B cell (primary cell): ENCODE results near the gene GNA15. TPM values are rescaled to one million over a fixed set of nuclear protein-coding genes. Genes with fewer than 3 reads are reported as not detected.

ENCODE experiments used
- ATAC-seq: fragments of 200-7000 bp; cut with Tn5 transposase; one replicate; pipeline ENCODE4 v1.10.0; 2021; ENCODE audit warnings: low read depth, mild to moderate bottlenecking, moderate number of reproducible peaks, moderate library complexity
- CTCF ChIA-PET: fragments of 350-600 bp; sonication (Branson Sonifier 250); formaldehyde crosslinking; loops from one replicate; lab custom pipeline; 2021; ENCODE audit warnings: antibody characterized with exemption, inconsistent platforms; lab: Charles Lee
- POLR2A ChIA-PET: fragments of 350-600 bp; sonication (Branson Sonifier 250); formaldehyde crosslinking; loops from one replicate; lab custom pipeline; 2021; ENCODE audit warnings: antibody characterized with exemption; lab: Charles Lee
- DNase-seq: peaks from one replicate; pipeline ENCODE4 v3.0.0; 2013
- H2AFZ ChIP-seq: 2 replicates; pipeline ENCODE4 v1.6.1; 2012; ENCODE audit warnings: mild to moderate bottlenecking, low read depth, low read length; ENCODE audit not compliant: insufficient read depth, poor library complexity, severe bottlenecking
- H3K27ac ChIP-seq, 2 donors: 1 replicate in 1 of 2; 2 replicates in 1 of 2; pipeline ENCODE4 v1.5.1; 2012 to 2013; ENCODE audit warnings: low read length in 2 of 2, mild to moderate bottlenecking in 2 of 2, moderate library complexity in 1 of 2
- H3K27me3 ChIP-seq, 4 experiments: fragments of 200-600 bp in 1 of 4; sonication (generic) in 1 of 4; replicated peaks in 1 of 4; 1 replicate in 2 of 4; 2 replicates in 2 of 4; pipeline versions ENCODE4 v1.6.1 to v1.7.0; 2013 to 2016; ENCODE audit warnings: low read length in 3 of 4, mild to moderate bottlenecking in 2 of 4, mixed read lengths in 1 of 4, moderate library complexity in 1 of 4; ENCODE audit not compliant: insufficient read depth in 4 of 4, control insufficient read depth in 3 of 4; ENCODE audit errors: control extremely low read depth in 1 of 4
- H3K36me3 ChIP-seq, 2 experiments: replicated peaks in 1 of 2; 1 replicate in 1 of 2; 2 replicates in 1 of 2; pipeline versions ENCODE4 v1.6.1 to v1.7.1; 2013; ENCODE audit warnings: low read length in 1 of 2; ENCODE audit not compliant: insufficient read depth in 2 of 2, control insufficient read depth in 1 of 2; ENCODE audit errors: control extremely low read depth in 1 of 2, extremely low read depth in 1 of 2
- H3K4me1 ChIP-seq, 2 donors: fragments of 200-600 bp in 1 of 2; sonication (generic) in 1 of 2; 1 replicate in 1 of 2; 2 replicates in 1 of 2; pipeline versions ENCODE4 v1.5.1 to v1.6.1; 2013 to 2017; ENCODE audit warnings: low read length in 2 of 2; ENCODE audit not compliant: control insufficient read depth in 2 of 2, insufficient read depth in 2 of 2
- H3K4me2 ChIP-seq: replicated peaks from 2 replicates; pipeline ENCODE3; 2012; ENCODE audit warnings: mild to moderate bottlenecking, low read depth, low read length; ENCODE audit not compliant: poor library complexity, severe bottlenecking
- H3K4me3 ChIP-seq, 5 experiments: fragments of 200-600 bp in 1 of 5; sonication (generic) in 1 of 5; 1 replicate in 3 of 5; 2 replicates in 2 of 5; pipeline versions ENCODE4 v1.5.1 to v1.7.0; 2011 to 2016; ENCODE audit warnings: low read length in 4 of 5, mild to moderate bottlenecking in 4 of 5, low read depth in 2 of 5, control low read depth in 1 of 5, moderate library complexity in 1 of 5; ENCODE audit not compliant: insufficient read depth in 1 of 5; ENCODE audit errors: control extremely low read depth in 1 of 5, extremely low read depth in 1 of 5
- H3K79me2 ChIP-seq: fragments of 200-600 bp; sonication (generic); one replicate; pipeline ENCODE4 v1.6.0; 2016; ENCODE audit warnings: low read length; ENCODE audit not compliant: control insufficient read depth, insufficient read depth
- H3K9ac ChIP-seq: fragments of 200-600 bp; sonication (generic); 2 replicates; pipeline ENCODE4 v1.6.1; 2017; ENCODE audit warnings: mild to moderate bottlenecking, low read length, moderate library complexity
- H3K9me3 ChIP-seq, 3 donors: one replicate each; pipeline versions ENCODE4 v1.6.1 to v1.7.1; 2013; ENCODE audit warnings: low read length in 2 of 3; ENCODE audit not compliant: control insufficient read depth in 2 of 3, insufficient read depth in 1 of 3; ENCODE audit errors: control extremely low read depth in 1 of 3
- H4K20me1 ChIP-seq: 2 replicates; pipeline ENCODE4 v1.6.0; 2012; ENCODE audit warnings: mild to moderate bottlenecking, low read length; ENCODE audit not compliant: insufficient read depth, control insufficient read depth, poor library complexity, severe bottlenecking
- H3K27ac Mint-ChIP-seq: one replicate; pipeline ENCODE4 v1.8.0; 2021; ENCODE audit warnings: mixed read lengths
- H3K27me3 Mint-ChIP-seq: one replicate; pipeline ENCODE4 v1.8.0; 2021; ENCODE audit warnings: mixed read lengths
- H3K4me1 Mint-ChIP-seq: one replicate; pipeline ENCODE4 v1.8.0; 2021; ENCODE audit warnings: mixed read lengths
- H3K4me3 Mint-ChIP-seq: one replicate; pipeline ENCODE4 v1.8.0; 2021; ENCODE audit warnings: mixed read lengths
- H3K9me3 Mint-ChIP-seq: one replicate; pipeline ENCODE4 v1.8.0; 2022; ENCODE audit warnings: mixed read lengths; ENCODE audit not compliant: insufficient read depth
- CTCF ChIP-seq: fragments of 200-600 bp; IDR thresholded peaks from one replicate; pipeline ENCODE4 v1.8.0; 2022; ENCODE audit warnings: antibody characterized with exemption, mild to moderate bottlenecking
- EZH2 ChIP-seq: IDR thresholded peaks from 2 replicates; pipeline ENCODE4 v1.6.1; 2012; ENCODE audit warnings: borderline replicate concordance, low read depth, mild to moderate bottlenecking, moderate library complexity, low read length; ENCODE audit not compliant: insufficient read depth, poor library complexity, severe bottlenecking
- WGBS: methylation state at CpG from one replicate; pipeline ENCODE4 v1.1.5; 2013; ENCODE audit warnings: missing lambda C conversion rate; ENCODE audit not compliant: insufficient coverage; 5-methylcytosine and 5-hydroxymethylcytosine counted together
- intact Hi-C: fragments of 100-400 bp; cut with micrococcal nuclease; formaldehyde crosslinking; loops from one replicate; pipeline ENCODE4 v1.10.0; 2022
- polyA plus RNA-seq: library from polyadenylated mRNA; depleted of rRNA; stranded (reverse); fragments of >200 nt; gene quantifications from 2 replicates; pipeline ENCODE4 v1.2.3, GENCODE V29; 2012
- total RNA-seq, 2 donors: library from RNA; stranded (reverse); fragments of 120-200 nt in 1 of 2; gene quantifications; 1 replicate in 1 of 2; 2 replicates in 1 of 2; pipeline versions ENCODE4 v1.2.3 to v1.2.4, GENCODE V29; 2013 to 2022

Gene GNA15
- total and polyA plus RNA-seq, 2 donors (not counting 1 experiment from before 2014, with no cell fraction given): 0.37 to 0.52 TPM

- no peak overlapping the region for H3K4me2 ChIP-seq
- peaks cover 82% of the 10 kb centered on the region for H3K79me2 ChIP-seq
- WGBS: 95% methylated on average over 20 of the region's 28 CpGs
- H3K27ac ChIP-seq: no peak overlapping the region
- H2AFZ ChIP-seq: no peak overlapping the region
- H3K27me3 ChIP-seq: no peaks in the 10 kb centered on the region
- ChIA-PET POLR2A (interaction anchor here (0.5 kb wide), 1 partner anchor 314 kb away, joined by 4 read pairs; no protein-coding TSS in a partner anchor), CTCF (no interaction called here)
- peaks cover 0 to 16% of the 10 kb centered on the region in 2 experiments for H3K36me3 ChIP-seq
- H3K4me1 Mint-ChIP-seq: peaks cover 44% of the 10 kb centered on the region
- no peaks in the 10 kb centered on the region for H3K27me3 Mint-ChIP-seq
- H3K9me3 ChIP-seq: peaks cover 0 to 10% (median 0%) of the 10 kb centered on the region in 3 donors
- H3K4me3 Mint-ChIP-seq: no peak overlapping the region
- peaks cover 88% of the 10 kb centered on the region for H4K20me1 ChIP-seq
- H3K9ac ChIP-seq: no peak overlapping the region
- H3K9me3 Mint-ChIP-seq: no peaks in the 10 kb centered on the region
- no peak overlapping the region for H3K4me3 ChIP-seq
- peaks cover 24 to 47% of the 10 kb centered on the region in 2 donors for H3K4me1 ChIP-seq
- DNase-seq (no peak), ATAC-seq (no peak)
- H3K27ac Mint-ChIP-seq: no peak overlapping the region
- intact Hi-C loops: loop anchor here (10.0 kb wide), 3 partner anchors 125 to 1945 kb away; partner anchors contain the start of genes ATP5F1D, FEM1A, MIDN and TLE5
- TF ChIP-seq EZH2: no peak
- no peak for TF ChIP-seq CTCF
Observed at GRCh38 chr19:3189702-3190469, 54.1 kb downstream of the GNA15 start.

DNA sequence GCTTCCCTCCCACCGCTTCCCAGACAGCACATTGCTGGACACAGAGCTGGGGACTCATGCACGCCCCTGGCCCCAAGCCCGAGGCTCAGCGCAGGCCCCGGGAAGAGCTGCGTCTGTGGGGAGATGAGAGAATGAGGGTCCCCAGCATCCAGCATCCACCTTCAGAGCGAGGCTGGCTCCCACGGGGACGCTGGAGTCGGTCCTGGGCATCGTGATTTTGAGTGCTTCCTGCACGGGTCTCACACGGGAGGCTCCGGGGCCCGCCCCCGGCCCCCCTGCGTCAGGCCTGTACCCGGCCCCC is 54.6 kb downstream of the GNA15 start:
- no peak for DNase-seq
- H3K4me1 Mint-ChIP-seq: peaks cover 39% of the 10 kb centered on the region
- Histone ChIP-seq H3K4me3 (no peak overlapping the region), H2AFZ (no peak overlapping the region), H4K20me1 (peaks cover 83% of the 10 kb centered on the region), H3K27ac (no peak overlapping the region), H3K9ac (no peak overlapping the region), H3K4me2 (no peak overlapping the region), H3K4me1 (peaks cover 19 to 42% of the 10 kb centered on the region in 2 donors), H3K27me3 (no peaks in the 10 kb centered on the region), H3K9me3 (peaks cover 0 to 11% (median 0%) of the 10 kb centered on the region in 3 donors), H3K36me3 (peaks cover 0 to 16% of the 10 kb centered on the region in 2 experiments), H3K79me2 (peaks cover 77% of the 10 kb centered on the region)
- no peak for ATAC-seq
- ChIA-PET CTCF (no interaction called here), POLR2A (interaction anchor here (0.7 kb wide), 1 partner anchor 13 kb away, joined by 3 read pairs; no protein-coding TSS in a partner anchor)
- no peaks in the 10 kb centered on the region for H3K27me3 Mint-ChIP-seq
- no peak for TF ChIP-seq EZH2
- TF ChIP-seq CTCF: no peak
- no peak overlapping the region for H3K27ac Mint-ChIP-seq
- WGBS: 95% methylated on average over 16 of the region's 18 CpGs
- no peak overlapping the region for H3K4me3 Mint-ChIP-seq
- H3K9me3 Mint-ChIP-seq: no peaks in the 10 kb centered on the region
- intact Hi-C loops: no loop called here
